ENCODE data around the gene IPP.
A peak's percentile ranks its signal among the peaks of the same experiment; 100 is the strongest.
"Not testable (repeated sequence)": the region's sequence is repeated elsewhere in the genome, so short reads cannot be mapped to it uniquely, and the experiment has no call there.

IPP gene

DNA sequence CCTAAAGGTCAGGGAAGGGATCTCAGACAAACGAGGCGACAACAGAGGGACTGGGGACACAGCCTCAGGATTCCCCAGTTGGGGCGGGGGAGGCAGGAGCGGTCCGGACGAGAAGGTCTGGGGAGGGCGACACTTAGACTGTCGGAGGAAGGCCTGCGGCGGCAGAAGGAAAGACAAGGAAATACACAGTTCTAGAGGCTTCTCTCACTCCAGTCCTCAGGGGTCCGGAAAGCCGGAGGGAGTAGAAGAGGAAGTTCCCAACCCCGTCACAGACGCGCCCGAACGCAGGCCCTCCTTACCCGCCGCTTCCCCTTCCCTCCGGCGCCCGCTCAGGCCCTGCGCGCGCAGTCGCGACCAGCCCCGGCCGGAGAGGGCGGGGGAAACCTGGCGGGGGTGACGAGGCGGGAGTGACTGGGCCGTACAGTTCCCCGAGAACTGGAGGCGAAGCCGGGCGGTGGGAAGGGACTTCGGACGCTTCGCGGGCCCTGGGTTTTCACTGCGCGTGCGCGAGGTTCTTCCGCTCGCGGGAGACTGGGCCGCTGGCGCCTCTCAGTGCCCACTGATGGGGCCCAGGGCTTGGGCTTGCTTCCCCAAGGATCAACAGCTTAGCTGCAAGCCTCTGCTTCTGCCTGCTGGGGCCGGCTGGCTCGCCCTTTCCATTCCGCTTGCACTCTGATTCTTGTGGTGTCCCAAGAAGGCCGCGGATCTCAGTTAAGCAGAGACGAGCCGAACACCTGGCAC is at the start of gene IPP:
TSS of gene IPP (minus strand) at position 356 of the 741 bp plus-strand sequence. CDS start 4,242 bp downstream, outside the sequence.
- peak; percentile 99 for DNase-seq

DNA sequence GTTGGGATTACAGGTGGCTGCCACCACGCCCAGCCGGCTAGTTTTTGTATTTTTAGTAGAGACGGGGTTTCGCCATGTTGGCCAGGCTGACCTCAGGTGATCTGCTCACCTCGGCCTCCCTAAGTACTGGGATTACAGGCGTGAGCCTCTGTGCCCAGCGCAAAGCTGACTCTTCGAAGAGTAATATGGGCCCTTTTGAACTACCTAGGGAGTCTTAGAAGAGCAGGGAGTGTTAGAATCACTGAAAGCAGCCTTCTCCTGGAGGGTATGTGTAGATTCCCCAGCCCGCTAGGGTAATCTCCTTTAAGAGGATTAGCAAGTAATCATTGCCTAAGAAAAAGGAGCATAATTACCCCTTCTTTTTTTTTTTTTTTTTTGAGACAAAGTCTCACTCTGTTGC is 46.5 kb upstream of the IPP start:
- peak; percentile 37 for DNase-seq

GRCh38 chr1:45796381-45796780 is 45.9 kb upstream of the IPP start:
- no peak for DNase-seq

- DNase-seq, result no peak
Measured at GRCh38 chr1:45793942-45794604, 43.6 kb upstream of the IPP start.

GRCh38 chr1:45792744-45793143 is 42.3 kb upstream of the IPP start:
- DNase-seq, result no peak

GRCh38 chr1:45789601-45790000 is 39.1 kb upstream of the IPP start:
- DNase-seq, result no peak

DNA sequence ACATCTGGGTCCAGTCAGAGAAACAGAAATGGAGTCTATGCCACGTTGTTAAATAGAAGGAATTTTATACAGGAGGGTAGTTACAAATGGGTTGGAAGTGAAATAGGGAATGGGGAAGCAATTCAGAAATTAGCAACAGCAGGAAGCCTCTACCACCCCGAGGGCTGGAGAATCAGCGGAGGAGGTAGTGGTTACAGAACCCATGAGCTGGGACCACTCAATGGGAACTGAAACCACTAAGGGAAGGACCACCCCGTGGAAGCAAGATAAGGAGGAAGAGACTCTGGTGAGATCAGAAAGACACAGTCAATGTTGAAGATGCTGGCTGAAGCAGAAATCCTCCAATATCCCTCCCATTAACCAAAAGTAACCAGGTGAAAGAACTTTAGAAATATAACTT is 37.5 kb upstream of the IPP start:
- no peak for DNase-seq

- DNase-seq, result no peak
Measured at GRCh38 chr1:45785583-45785982, 35.1 kb upstream of the IPP start.

DNA sequence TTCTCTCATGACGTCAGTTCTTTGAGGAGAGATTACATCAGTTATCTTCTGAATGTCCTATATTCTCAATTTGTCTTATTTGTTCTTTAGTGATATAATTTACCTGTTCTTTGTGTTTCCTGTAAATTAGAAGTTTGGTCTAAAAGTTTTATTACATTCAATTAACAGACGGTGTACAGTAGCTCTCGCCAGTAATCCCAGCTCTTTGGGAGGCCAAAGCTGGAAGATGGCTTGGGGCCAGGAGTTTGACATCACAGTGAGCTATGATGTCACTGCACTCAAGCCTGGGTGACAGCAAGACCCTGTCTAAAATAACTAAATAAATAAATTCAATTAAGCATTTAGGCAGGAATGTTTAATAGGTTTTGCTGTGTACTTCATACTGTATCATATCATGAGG is 25.3 kb upstream of the IPP start:
- DNase-seq, result no peak

- DNase-seq, result no peak
Measured at GRCh38 chr1:45772971-45773370, 22.5 kb upstream of the IPP start.

DNA sequence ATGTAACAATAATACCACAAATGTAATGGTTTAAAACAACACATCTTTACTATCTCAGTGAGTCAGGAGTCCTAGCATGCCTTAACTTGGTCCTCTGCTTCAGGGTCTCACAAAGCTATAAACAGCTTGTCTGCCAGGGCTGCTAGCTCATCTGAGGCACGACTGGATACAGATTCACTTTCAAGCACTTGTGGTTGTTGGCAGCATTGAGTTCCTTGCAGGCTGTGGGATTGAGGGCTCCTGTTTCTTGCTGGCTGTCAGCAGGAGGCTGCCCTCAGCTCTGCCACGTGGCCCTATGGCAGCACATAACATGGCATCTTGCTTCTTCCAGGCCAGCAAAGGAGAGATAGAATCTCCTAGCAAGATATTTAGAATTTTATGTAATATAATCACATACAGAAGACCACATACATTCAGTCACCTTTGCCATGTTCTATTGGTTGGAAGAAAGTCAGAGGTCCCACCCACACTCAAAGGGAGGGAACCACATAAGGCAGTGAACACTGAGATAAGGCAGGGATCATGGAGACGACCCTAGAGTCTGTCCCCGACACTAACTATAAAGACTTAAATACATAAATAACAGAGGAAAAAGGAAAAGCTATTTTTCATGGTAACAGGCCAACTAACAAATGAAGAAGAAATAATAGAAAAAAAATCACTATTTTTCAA is 18.9 kb upstream of the IPP start:
- no peak for DNase-seq

GRCh38 chr1:45767035-45767434 is 16.6 kb upstream of the IPP start:
- no peak for DNase-seq

DNA sequence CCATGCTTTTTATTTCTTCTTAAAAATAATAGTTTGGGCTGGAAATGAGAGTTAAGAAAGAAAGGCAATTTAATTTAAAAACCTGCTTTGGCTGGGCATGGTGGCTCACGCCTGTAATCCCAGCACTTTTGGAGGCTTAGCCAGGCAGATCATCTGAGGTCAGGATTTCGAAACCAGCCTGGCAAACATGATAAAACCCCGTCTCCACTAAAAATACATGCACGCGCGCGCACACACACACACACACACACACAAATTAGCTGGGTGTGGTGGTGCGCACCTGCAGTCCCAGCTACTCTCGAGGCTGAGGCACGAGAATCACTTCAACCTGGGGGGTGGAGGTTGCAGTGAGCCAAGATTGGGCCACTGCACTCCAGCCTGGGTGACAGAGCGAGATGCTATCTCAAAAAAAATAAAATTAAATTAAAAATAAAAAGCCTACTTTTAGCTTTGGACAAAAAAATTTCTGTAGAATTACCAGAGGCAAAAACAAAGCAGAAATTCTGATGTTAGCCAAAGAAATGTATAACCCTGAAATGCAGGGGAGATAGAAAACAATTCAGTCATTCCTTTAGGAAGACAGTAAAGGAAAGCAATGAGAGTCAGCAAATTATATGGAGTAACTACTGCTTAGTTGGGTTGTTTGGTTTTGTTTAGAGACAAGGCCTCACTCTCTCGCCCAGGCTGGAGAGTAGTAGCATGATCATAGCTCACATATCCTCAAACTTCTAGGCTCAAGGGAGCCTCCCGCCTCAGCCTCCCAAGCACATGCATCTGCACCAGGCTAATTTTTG is 15.7 kb upstream of the IPP start:
- DNase-seq, result no peak

GRCh38 chr1:45762291-45762690 is 11.8 kb upstream of the IPP start:
- no peak for DNase-seq

- no peak for DNase-seq
Measured at GRCh38 chr1:45755697-45756096, 5.2 kb upstream of the IPP start.

- no peak for DNase-seq
Measured at GRCh38 chr1:45753248-45754037, 3.0 kb upstream of the IPP start.

DNA sequence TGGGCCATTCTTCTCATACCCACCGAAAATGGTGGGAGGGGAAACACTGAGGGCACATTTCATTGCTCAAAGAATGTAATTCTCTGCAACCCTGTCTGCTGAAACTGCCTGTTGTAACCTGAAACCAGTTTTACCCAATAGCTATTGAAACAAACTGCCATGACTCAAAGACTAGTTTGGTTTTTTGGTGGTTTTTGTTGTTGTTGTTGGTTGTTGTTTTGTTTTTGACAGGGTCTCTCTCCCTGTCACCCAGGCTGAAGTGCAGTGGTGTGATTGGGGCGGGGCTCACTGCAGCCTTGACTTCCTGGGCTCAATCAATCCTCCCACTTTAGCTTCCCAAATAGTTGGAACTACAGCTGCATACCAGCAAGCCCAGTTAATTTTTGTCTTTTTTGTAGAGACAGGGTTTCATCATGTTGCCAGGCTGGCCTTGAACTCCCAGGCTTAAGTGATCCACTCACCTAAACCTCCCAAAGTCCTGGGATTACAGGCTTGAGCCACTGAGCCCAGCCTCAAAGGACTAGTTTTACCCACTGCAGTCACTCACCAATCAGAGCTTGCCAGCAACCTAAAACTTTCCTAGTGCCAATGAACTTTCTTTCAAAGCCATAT is 2.1 kb upstream of the IPP start:
- no peak for DNase-seq

GRCh38 chr1:45752014-45752413 is 1.6 kb upstream of the IPP start:
- no peak for DNase-seq

- DNase-seq, result not testable (repeated sequence)
Measured at GRCh38 chr1:45751039-45751838, 786 bp upstream of the IPP start.

- DNase-seq, result no peak
Measured at GRCh38 chr1:45746922-45747321, 3.5 kb downstream of the IPP start.

- DNase-seq, result not testable (repeated sequence)
Measured at GRCh38 chr1:45739641-45740156, 10.8 kb downstream of the IPP start.

Data from eye (tissue), 1 donor.